Ishikawa (cell line): Measurements from ENCODE around the gene GSE1.

Experiments
- CEBPB ChIP-seq: IDR thresholded peaks from 2 replicates; pipeline ENCODE4 v1.6.1; 2012
- CREB1 ChIP-seq: IDR thresholded peaks from 2 replicates; pipeline ENCODE4 v1.6.1; 2012; ENCODE audit warnings: low read depth
- EGR1 ChIP-seq: IDR thresholded peaks from 2 replicates; pipeline ENCODE4 v1.6.1; 2012
- EP300 ChIP-seq: IDR thresholded peaks from 2 replicates; pipeline ENCODE4 v1.6.1; 2012; ENCODE audit warnings: borderline replicate concordance
- FOXM1 ChIP-seq: IDR thresholded peaks from 2 replicates; pipeline ENCODE4 v1.6.1; 2012; ENCODE audit warnings: low read depth, borderline replicate concordance
- NFIC ChIP-seq: IDR thresholded peaks from 2 replicates; pipeline ENCODE4 v1.6.1; 2012
- RAD21 ChIP-seq: IDR thresholded peaks from 2 replicates; pipeline ENCODE4 v1.6.1; 2012; ENCODE audit warnings: low read depth
- TAF1 ChIP-seq: IDR thresholded peaks from 2 replicates; pipeline ENCODE4 v1.6.1; 2012; ENCODE audit warnings: low read depth, mild to moderate bottlenecking
- TCF12 ChIP-seq: IDR thresholded peaks from 2 replicates; pipeline ENCODE4 v1.6.1; 2012; ENCODE audit warnings: low read depth
- TEAD4 ChIP-seq: IDR thresholded peaks from 2 replicates; pipeline ENCODE4 v1.6.1; 2012
- YY1 ChIP-seq: IDR thresholded peaks from 2 replicates; pipeline ENCODE4 v1.6.1; 2012; ENCODE audit warnings: low read depth
- ZBTB7A ChIP-seq: IDR thresholded peaks from 2 replicates; pipeline ENCODE4 v1.6.1; 2012; ENCODE audit warnings: low read depth
- TF ChIP-seq, protein P1 (sequence below): IDR thresholded peaks from 2 replicates; pipeline ENCODE4 v1.6.1; 2012
- TF ChIP-seq, protein P2 (sequence below): IDR thresholded peaks from 2 replicates; pipeline ENCODE4 v1.6.1; 2012
- TF ChIP-seq, protein P3 (sequence below): IDR thresholded peaks from 2 replicates; pipeline ENCODE4 v1.6.1; 2012; ENCODE audit warnings: low read depth, mild to moderate bottlenecking

The GSE1 gene

DNA sequence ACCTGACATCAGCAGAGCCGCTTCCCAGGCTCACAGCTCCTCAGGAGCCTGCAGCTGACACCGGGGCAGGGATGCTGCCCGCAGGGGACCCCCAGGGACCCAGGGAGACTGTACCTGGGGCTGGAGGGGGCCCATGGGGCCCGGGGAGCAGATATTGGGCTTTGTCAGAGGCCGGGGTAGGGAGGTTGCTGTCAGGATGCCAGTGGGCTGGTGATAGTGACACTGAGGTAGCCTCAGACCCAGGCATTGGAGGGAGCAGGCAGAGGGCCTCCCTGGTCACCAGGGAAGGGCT, 15.1 kb downstream of the GSE1 start:
- TF ChIP-seq TEAD4: no peak
- no peak for TF ChIP-seq ZBTB7A
- TF ChIP-seq NFIC: no peak
- TF ChIP-seq EP300: no peak
- no peak for TF ChIP-seq CREB1
- TF ChIP-seq CEBPB: no peak

DNA sequence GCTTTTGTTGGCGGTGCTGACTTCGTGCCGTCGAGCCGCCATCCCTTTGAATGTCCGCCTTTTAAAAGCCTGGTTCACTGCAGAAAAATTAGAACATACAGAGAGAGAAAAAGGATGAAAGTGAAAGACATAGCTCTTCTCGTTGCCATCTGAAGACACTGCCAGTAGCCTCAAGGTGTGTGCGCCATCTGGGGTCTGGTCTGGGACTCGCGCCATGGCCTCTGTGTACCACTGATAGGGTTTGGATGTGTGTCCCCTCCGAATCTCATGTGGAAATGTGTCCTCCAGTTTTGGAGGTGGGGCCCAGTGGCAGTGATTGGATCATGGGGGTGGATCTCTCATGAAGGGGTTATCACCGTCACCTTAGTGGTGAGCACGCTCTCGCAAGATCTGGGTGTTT, 15.5 kb downstream of the GSE1 start:
- no peak for TF ChIP-seq EP300
- TF ChIP-seq ZBTB7A: no peak
- TF ChIP-seq, protein P1, sequence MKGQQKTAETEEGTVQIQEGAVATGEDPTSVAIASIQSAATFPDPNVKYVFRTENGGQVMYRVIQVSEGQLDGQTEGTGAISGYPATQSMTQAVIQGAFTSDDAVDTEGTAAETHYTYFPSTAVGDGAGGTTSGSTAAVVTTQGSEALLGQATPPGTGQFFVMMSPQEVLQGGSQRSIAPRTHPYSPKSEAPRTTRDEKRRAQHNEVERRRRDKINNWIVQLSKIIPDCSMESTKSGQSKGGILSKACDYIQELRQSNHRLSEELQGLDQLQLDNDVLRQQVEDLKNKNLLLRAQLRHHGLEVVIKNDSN: no peak
- no peak for TF ChIP-seq CEBPB
- TF ChIP-seq RAD21: no peak
- no peak for TF ChIP-seq FOXM1

DNA sequence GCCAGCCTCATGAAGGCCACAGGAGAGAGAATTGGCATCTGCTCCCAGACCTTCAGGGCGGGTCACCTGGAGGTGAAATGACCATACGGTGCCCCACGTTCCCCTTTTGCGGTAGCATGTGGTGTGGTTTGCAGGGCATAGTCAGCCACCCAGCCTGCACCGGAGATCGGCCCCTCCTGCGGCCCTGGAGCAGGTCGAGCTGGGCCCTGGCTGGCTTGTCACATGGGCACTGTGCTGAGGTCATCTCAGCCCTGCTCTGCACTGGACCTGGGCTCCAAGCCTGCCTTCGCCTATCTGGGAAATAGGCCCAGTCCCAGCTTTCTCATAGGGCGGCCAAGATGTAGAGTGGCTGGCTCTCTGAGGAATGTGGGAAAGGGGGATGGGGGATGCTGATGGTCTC, 16.2 kb downstream of the GSE1 start:
- TF ChIP-seq YY1 (no peak), TCF12 (no peak), FOXM1 (no peak), ZBTB7A (no peak), TEAD4 (no peak), CEBPB (no peak)
- TF ChIP-seq, protein P2, sequence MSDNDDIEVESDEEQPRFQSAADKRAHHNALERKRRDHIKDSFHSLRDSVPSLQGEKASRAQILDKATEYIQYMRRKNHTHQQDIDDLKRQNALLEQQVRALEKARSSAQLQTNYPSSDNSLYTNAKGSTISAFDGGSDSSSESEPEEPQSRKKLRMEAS: no peak
- TF ChIP-seq, protein P1: no peak

DNA sequence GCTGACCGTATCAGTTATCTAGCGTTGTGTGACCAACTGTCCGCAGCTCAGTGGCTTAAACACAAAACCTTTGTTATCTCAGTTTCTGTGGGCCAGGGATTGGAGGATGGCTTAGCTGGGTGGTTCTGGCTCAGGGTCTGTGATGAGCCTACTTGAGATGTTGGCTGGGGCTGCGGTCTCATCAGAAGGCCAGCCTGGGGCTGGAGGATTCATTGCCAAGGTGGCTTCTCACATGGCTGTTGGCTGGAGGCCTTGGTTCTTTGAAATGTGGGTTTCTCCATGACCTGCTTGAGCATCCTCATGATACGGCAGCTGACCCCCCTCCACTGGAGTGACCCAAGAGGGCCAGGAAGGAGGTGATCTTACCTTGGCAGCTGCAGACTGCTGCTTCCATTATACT, 16.7 kb downstream of the GSE1 start:
- TF ChIP-seq, protein P2: no peak
- TF ChIP-seq RAD21: no peak
- TF ChIP-seq TCF12: no peak
- no peak for TF ChIP-seq NFIC
- TF ChIP-seq ZBTB7A: no peak
- TF ChIP-seq, protein P1: no peak
- no peak for TF ChIP-seq TEAD4
- TF ChIP-seq EGR1: no peak
- no peak for TF ChIP-seq CREB1
- no peak for TF ChIP-seq TAF1
- TF ChIP-seq EP300: no peak
- TF ChIP-seq YY1: no peak
- TF ChIP-seq CEBPB: no peak
- no peak for TF ChIP-seq FOXM1
- TF ChIP-seq, protein P3, sequence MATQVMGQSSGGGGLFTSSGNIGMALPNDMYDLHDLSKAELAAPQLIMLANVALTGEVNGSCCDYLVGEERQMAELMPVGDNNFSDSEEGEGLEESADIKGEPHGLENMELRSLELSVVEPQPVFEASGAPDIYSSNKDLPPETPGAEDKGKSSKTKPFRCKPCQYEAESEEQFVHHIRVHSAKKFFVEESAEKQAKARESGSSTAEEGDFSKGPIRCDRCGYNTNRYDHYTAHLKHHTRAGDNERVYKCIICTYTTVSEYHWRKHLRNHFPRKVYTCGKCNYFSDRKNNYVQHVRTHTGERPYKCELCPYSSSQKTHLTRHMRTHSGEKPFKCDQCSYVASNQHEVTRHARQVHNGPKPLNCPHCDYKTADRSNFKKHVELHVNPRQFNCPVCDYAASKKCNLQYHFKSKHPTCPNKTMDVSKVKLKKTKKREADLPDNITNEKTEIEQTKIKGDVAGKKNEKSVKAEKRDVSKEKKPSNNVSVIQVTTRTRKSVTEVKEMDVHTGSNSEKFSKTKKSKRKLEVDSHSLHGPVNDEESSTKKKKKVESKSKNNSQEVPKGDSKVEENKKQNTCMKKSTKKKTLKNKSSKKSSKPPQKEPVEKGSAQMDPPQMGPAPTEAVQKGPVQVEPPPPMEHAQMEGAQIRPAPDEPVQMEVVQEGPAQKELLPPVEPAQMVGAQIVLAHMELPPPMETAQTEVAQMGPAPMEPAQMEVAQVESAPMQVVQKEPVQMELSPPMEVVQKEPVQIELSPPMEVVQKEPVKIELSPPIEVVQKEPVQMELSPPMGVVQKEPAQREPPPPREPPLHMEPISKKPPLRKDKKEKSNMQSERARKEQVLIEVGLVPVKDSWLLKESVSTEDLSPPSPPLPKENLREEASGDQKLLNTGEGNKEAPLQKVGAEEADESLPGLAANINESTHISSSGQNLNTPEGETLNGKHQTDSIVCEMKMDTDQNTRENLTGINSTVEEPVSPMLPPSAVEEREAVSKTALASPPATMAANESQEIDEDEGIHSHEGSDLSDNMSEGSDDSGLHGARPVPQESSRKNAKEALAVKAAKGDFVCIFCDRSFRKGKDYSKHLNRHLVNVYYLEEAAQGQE: no peak

DNA sequence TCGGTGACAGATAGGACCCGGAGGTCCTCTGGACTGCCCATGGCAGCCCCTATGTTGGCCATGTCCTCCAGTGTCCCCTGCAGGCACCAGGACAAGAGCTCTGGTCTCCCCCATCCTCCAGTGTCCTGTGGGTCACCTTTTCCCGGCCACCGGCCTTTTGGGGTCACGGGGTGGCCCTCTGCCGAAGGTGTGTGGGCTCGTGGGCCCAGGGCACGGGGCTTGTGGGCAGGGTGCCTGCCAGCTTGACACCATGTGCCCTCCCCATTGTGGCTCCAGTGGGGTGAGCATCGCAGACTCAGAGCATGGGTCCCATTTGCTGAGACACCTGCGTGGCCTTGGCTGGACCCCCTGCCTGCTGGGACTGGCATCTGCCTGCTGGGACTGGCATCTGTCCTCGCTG, 18.1 kb downstream of the GSE1 start:
- TF ChIP-seq CREB1 (no peak), RAD21 (no peak), ZBTB7A (no peak), YY1 (no peak), EGR1 (no peak), CEBPB (no peak), TAF1 (no peak), TCF12 (no peak), NFIC (no peak), TEAD4 (no peak), EP300 (no peak), FOXM1 (no peak)
- TF ChIP-seq, protein P1: no peak
- TF ChIP-seq, protein P3: no peak
- TF ChIP-seq, protein P2: no peak
